ENCODE data around the gene TBX4.
A peak's percentile ranks its signal among the peaks of the same experiment; 100 is the strongest.

TBX4 gene

GRCh38 chr17:61467416-61468262, 15.4 kb downstream of the TBX4 start:
- peak; percentile 79 for DNase-seq

GRCh38 chr17:61468263-61468907, 16.2 kb downstream of the TBX4 start:
- no peak for DNase-seq

GRCh38 chr17:61469474-61469873, 17.3 kb downstream of the TBX4 start:
- DNase-seq = no peak

GRCh38 chr17:61469949-61470348, 17.7 kb downstream of the TBX4 start:
- DNase-seq = no peak

- no peak for DNase-seq
Observed at GRCh38 chr17:61470530-61471136, 18.4 kb downstream of the TBX4 start.

- peak; percentile 9 for DNase-seq
Observed at GRCh38 chr17:61474235-61474927, 22.2 kb downstream of the TBX4 start.

- no peak for DNase-seq
Observed at GRCh38 chr17:61474934-61475333, 22.7 kb downstream of the TBX4 start.

- DNase-seq = no peak
Observed at GRCh38 chr17:61475726-61476125, 23.5 kb downstream of the TBX4 start.

- no peak for DNase-seq
Observed at GRCh38 chr17:61476476-61477203, 24.4 kb downstream of the TBX4 start.

- DNase-seq = no peak
Observed at GRCh38 chr17:61477204-61477834, 25.1 kb downstream of the TBX4 start.

- DNase-seq = no peak
Observed at GRCh38 chr17:61478026-61478789, 26.0 kb downstream of the TBX4 start.

GRCh38 chr17:61478790-61479492, 26.7 kb downstream of the TBX4 start:
- DNase-seq = peak; percentile 8

- DNase-seq = no peak
Observed at GRCh38 chr17:61479493-61480413, 27.5 kb downstream of the TBX4 start.

- no peak for DNase-seq
Observed at GRCh38 chr17:61480414-61480807, 28.2 kb downstream of the TBX4 start.

- DNase-seq = no peak
Observed at GRCh38 chr17:61481421-61481820, 29.2 kb downstream of the TBX4 start.

GRCh38 chr17:61482467-61482866, 30.2 kb downstream of the TBX4 start:
- DNase-seq = no peak

- DNase-seq = no peak
Observed at GRCh38 chr17:61483778-61484116, 31.5 kb downstream of the TBX4 start.

- peak; percentile 71 for DNase-seq
Observed at GRCh38 chr17:61484174-61484573, 32.0 kb downstream of the TBX4 start.

GRCh38 chr17:61485067-61485775, 33.0 kb downstream of the TBX4 start:
- DNase-seq = peak; percentile 16

Measured in eye (tissue), 1 donor.